ENCODE results near the gene PEX5L. TPM values are rescaled to one million over a fixed set of nuclear protein-coding genes. Genes with fewer than 3 reads are reported as not detected.

PEX5L gene
- total RNA-seq, 4 donors from 2014 or later, result 7.9 TPM; not detected in 3

DNA sequence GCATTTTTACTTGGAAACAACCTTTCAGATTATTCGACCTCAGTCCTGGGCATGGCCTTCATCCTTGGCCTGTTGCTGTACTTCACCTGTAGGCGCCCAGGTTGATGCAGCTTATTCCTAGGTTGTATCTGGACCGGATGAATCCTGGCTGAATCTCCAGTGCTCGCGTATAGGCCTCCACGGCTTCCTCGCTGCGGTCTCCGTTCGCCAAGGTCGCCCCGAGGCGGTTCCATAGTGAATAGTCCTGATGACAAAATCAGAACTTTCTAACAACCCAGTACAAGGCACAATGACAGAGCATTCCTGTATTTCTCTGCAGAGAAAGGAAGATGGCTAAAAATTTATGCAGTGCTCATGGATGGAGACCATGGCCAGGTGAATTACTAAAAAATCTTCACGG is 229.1 kb downstream of the PEX5L start:
- no peak for ATAC-seq
- no peaks in the 10 kb centered on the region for H3K9me3 ChIP-seq
- H3K27ac ChIP-seq, result no peak overlapping the region
- no peaks in the 10 kb centered on the region for H3K27me3 ChIP-seq
- TF ChIP-seq POLR2A (IDR thresholded peaks at IDR 0.05) (no peak), EP300 (IDR thresholded peaks at IDR 0.05) (no peak)
- TF ChIP-seq, protein P1, sequence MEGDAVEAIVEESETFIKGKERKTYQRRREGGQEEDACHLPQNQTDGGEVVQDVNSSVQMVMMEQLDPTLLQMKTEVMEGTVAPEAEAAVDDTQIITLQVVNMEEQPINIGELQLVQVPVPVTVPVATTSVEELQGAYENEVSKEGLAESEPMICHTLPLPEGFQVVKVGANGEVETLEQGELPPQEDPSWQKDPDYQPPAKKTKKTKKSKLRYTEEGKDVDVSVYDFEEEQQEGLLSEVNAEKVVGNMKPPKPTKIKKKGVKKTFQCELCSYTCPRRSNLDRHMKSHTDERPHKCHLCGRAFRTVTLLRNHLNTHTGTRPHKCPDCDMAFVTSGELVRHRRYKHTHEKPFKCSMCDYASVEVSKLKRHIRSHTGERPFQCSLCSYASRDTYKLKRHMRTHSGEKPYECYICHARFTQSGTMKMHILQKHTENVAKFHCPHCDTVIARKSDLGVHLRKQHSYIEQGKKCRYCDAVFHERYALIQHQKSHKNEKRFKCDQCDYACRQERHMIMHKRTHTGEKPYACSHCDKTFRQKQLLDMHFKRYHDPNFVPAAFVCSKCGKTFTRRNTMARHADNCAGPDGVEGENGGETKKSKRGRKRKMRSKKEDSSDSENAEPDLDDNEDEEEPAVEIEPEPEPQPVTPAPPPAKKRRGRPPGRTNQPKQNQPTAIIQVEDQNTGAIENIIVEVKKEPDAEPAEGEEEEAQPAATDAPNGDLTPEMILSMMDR (IDR thresholded peaks at IDR 0.05), result no peak
- H3K4me3 ChIP-seq, result no peak overlapping the region
- WGBS, 2 donors (ENCODE audit: low coverage in 1 of 2), result 90 to 93% methylated on average over 7 to 9 of the region's 14 CpGs
- no peaks in the 10 kb centered on the region for H3K4me1 ChIP-seq
- H3K36me3 ChIP-seq, result no peaks in the 10 kb centered on the region

DNA sequence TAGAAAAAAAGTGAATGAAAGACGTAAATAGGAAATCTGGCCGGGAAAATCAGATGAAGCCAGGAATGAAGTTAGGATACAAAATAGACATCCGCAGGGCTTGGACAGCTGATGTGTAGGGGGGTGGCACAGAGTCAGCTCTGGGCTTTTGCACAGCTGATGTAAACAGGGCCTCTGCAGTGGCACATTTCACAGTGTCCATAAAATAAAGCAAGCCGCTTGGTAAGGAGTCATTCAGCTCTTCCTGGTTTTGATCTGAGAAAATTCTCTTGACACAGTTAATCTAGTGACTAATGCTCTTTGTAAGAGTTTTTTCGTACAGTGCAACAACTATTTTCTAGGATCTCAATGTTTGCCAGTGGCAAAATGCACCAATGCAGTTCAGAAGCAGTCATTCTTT is 230.6 kb downstream of the PEX5L start:
- H3K4me3 ChIP-seq, result no peak overlapping the region
- 60 to 62% methylated on average over 3 to 5 of the region's 5 CpGs for WGBS, 2 donors (ENCODE audit: low coverage in 1 of 2)
- no peaks in the 10 kb centered on the region for H3K9me3 ChIP-seq
- no peaks in the 10 kb centered on the region for H3K36me3 ChIP-seq
- TF ChIP-seq EP300 (IDR thresholded peaks at IDR 0.05), result no peak
- no peak for TF ChIP-seq POLR2AphosphoS5 (IDR thresholded peaks at IDR 0.05)
- TF ChIP-seq, protein P1 (IDR thresholded peaks at IDR 0.05), result no peak
- no peak for TF ChIP-seq POLR2A (IDR thresholded peaks at IDR 0.05)
- H3K27ac ChIP-seq, result no peak overlapping the region
- no peaks in the 10 kb centered on the region for H3K27me3 ChIP-seq
- H3K4me1 ChIP-seq, result no peaks in the 10 kb centered on the region
- no peak for ATAC-seq

DNA sequence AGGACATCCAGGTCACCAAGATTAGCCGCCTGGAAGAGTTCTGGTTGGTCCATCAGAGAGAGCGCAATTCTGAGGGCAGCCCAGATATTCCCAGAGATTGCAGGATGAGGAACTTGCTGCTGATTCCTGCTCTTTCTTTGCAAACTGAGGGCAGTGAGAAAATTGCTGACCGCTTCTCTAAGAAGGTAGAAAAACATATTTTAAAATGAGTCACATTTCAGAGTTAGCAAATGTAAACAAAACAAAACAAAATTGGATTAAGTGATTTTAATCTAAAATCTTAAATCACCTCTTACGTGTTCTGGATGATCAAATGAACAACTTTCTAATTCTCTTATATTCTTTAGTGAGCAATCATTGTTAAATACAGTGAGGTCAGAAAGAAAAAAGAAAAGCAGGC is 234.9 kb downstream of the PEX5L start:
- 79 to 86% methylated on average over 2 to 4 of the region's 4 CpGs for WGBS, 2 donors (ENCODE audit: low coverage in 1 of 2)
- Histone ChIP-seq H3K9me3 (no peaks in the 10 kb centered on the region), H3K36me3 (no peaks in the 10 kb centered on the region), H3K27ac (no peak overlapping the region), H3K4me1 (no peaks in the 10 kb centered on the region), H3K27me3 (no peaks in the 10 kb centered on the region), H3K4me3 (no peak overlapping the region)
- no peak for TF ChIP-seq EP300 (IDR thresholded peaks at IDR 0.05)
- TF ChIP-seq POLR2AphosphoS5 (IDR thresholded peaks at IDR 0.05), result no peak
- TF ChIP-seq, protein P1 (IDR thresholded peaks at IDR 0.05), result no peak
- TF ChIP-seq POLR2A (IDR thresholded peaks at IDR 0.05), result no peak
- no peak for ATAC-seq

DNA sequence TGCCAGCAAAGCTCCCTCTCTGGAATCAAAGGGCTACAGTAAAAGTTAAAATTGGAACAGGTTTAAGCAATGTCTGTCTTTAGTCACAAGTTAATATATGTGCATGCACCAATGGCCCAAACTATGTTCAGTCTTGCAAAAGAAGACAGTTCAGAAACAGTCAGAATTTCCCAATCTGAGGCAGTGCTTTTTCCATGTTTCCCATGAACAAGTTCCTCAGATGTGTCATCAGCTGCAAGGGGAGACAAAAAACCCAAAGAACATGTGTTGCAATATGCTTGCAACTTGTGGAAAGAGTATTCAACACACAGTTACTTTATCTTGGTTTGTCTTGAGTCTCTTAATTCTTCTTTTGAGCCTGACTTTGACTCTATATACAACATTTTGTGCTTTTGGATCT is 235.5 kb downstream of the PEX5L start:
- Histone ChIP-seq H3K27me3 (no peaks in the 10 kb centered on the region), H3K4me3 (no peak overlapping the region), H3K36me3 (no peaks in the 10 kb centered on the region), H3K9me3 (no peaks in the 10 kb centered on the region), H3K27ac (no peak overlapping the region), H3K4me1 (no peaks in the 10 kb centered on the region)
- ATAC-seq, result no peak
- TF ChIP-seq POLR2AphosphoS5 (IDR thresholded peaks at IDR 0.05) (peak; percentile 14), EP300 (IDR thresholded peaks at IDR 0.05) (no peak)

DNA sequence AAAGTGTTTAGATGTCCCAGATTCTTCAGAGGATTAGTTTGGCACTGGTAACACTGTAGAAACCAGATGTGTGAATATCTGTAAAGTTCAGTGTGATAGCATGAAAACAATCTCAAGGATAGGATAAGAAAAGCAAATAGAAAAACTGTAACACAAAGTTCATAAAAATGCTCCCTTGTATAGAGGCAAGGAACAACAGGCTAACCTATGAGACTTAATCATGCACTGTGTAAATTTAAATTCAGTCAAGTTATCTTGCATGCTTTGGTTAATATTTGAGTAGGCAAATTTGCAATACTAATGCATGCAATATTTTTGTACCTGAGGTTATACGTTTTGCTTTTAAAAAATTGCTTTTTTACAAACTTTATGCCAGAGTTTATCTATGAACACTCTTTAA is 239.5 kb downstream of the PEX5L start:
- H3K36me3 ChIP-seq, result no peaks in the 10 kb centered on the region
- WGBS, 2 donors (ENCODE audit: low coverage in 1 of 2), result 50 to 83% methylated on average over 1 of the region's 1 CpG
- H3K27me3 ChIP-seq, result no peaks in the 10 kb centered on the region
- no peak overlapping the region for H3K27ac ChIP-seq
- H3K4me1 ChIP-seq, result no peaks in the 10 kb centered on the region
- H3K9me3 ChIP-seq, result no peaks in the 10 kb centered on the region
- no peak for ATAC-seq
- TF ChIP-seq POLR2A (IDR thresholded peaks at IDR 0.05), result no peak
- TF ChIP-seq POLR2AphosphoS5 (IDR thresholded peaks at IDR 0.05), result no peak
- no peak for TF ChIP-seq EP300 (IDR thresholded peaks at IDR 0.05)
- H3K4me3 ChIP-seq, result no peak overlapping the region

DNA sequence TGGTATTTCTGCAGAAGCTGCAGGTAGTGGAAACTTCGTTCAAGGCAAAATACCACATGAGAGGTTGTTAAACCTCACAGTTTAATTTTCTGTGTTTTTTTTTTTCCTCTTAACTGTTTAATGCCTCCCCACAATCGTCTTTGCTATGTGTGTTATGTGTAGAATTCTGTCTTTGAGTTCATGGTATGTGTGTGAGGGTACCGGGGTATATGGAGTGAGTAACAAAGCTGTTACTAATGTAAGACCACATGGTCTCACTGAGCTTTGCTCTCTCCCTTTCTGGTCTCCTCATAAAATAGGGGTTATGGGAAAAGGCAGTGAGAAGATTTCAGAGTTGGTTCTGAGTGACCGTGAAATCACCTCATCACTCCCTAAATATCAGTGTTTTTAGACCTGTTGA is 240.3 kb downstream of the PEX5L start:
- no peak overlapping the region for H3K27ac ChIP-seq
- H3K4me1 ChIP-seq, result no peaks in the 10 kb centered on the region
- H3K4me3 ChIP-seq, result no peak overlapping the region
- no peak for ATAC-seq
- TF ChIP-seq POLR2AphosphoS5 (IDR thresholded peaks at IDR 0.05), result no peak
- no peak for TF ChIP-seq EP300 (IDR thresholded peaks at IDR 0.05)
- no peak for TF ChIP-seq POLR2A (IDR thresholded peaks at IDR 0.05)
- H3K9me3 ChIP-seq, result no peaks in the 10 kb centered on the region
- no peaks in the 10 kb centered on the region for H3K36me3 ChIP-seq
- no peaks in the 10 kb centered on the region for H3K27me3 ChIP-seq
- WGBS, 2 donors (ENCODE audit: low coverage in 1 of 2), result 75 to 85% methylated on average over 3 to 4 of the region's 4 CpGs

Data from gastroesophageal sphincter (tissue), 4 donors.